Panc1 (cell line): ENCODE results near the gene CDK18.

Source experiments
- CTCF ChIP-seq: fragments of 450-650 bp; IDR thresholded peaks from 2 replicates; pipeline ENCODE4 v1.5.1; 2017; ENCODE audit warnings: mild to moderate bottlenecking
- POLR2AphosphoS5 ChIP-seq: IDR thresholded peaks from 2 replicates; pipeline ENCODE4 v1.6.1; 2012; ENCODE audit warnings: mild to moderate bottlenecking, low read depth, low read length, moderate library complexity
- SIN3A ChIP-seq: IDR thresholded peaks from 2 replicates; pipeline ENCODE4 v1.6.1; 2012; ENCODE audit warnings: low read depth, mild to moderate bottlenecking, low read length, moderate library complexity, borderline replicate concordance; ENCODE audit not compliant: insufficient read depth

- no peak for TF ChIP-seq CTCF
- no peak for TF ChIP-seq POLR2AphosphoS5
- TF ChIP-seq SIN3A: no peak
Measured at GRCh38 chr1:205491794-205492193, 12.7 kb upstream of the CDK18 start.
